Posterior vena cava (tissue), 2 donors: ENCODE measurements around the gene NCOR2. TPM values are rescaled to one million over a fixed set of nuclear protein-coding genes. Genes with fewer than 3 reads are reported as not detected.

Source experiments
- DNase-seq: peaks from one replicate; pipeline ENCODE4 v3.0.0-alpha.2; 2020; ENCODE audit warnings: low spot score
- intact Hi-C, 2 donors: fragments of 100-400 bp; cut with DNase I; formaldehyde crosslinking; loops; one replicate each; pipeline versions ENCODE4 v1.14.1 to v1.14.2; 2022 to 2023
- total RNA-seq, 2 donors: library from RNA; stranded (reverse); fragmentation: NEBNext Ultra II Directional; extraction: Animal tissue kit (Norgen Biotek cat#: 25700); gene quantifications; one replicate each; pipeline ENCODE4 v1.2.1, GENCODE V29; 2021
- donor health status: DM: yes; HTN: yes; CAD: no.
- donor health status: DM: yes; HTN: yes; CAD: no.

NCOR2 gene
- total RNA-seq, 2 donors from 2014 or later, result 210 to 279 TPM

DNA sequence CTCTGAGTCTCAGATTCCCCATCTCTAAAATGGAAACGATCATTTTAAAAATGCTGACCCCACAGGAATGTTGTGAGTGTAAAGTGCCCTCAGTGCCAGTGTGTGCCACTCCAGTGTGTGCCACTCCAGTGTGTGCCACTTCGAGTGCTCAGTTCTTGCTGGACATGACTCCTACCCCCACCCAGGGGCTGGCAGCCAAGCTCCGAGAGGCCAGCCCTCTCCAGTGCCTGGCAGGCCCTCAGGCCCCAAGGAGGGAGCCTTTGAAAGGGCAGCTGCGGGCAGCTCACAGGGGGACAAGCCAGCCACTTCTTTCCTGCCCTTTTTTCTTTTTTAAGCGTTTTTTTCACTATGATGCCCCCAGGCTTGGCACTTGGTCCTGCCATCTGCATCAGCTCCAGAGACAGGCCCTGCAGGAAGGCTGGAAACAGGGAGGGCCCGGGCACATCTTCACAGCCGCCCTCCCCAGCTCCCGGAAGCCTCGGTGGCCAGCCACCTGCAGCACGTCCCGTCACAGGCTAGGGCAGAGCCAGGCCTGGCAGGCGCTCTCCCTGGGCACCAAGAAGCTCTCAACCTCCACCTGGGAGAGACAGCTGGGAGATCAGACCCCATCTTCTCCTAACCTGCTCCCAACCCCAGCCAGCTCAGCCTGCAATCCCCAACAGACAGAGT is 29.8 kb downstream of the NCOR2 start:
- no peak for DNase-seq
- intact Hi-C loops, result no loop called here

DNA sequence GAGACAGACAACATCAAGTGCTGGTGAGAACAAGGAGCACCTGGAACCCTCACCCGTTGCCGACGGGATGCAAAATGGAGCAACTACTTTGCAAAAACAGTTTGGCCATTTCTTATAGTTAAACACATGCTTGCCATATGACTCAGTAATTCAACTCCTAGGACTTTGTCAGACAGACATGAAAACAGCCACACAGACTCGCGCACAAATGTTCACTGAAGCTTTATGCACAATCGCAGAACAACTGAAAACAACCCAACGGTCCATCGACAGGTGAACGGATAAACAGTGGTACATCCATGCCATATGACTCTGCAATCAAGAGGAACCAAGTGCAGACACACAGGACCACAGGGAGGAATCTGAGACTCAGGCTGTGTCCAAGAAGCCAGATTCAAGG is 30.8 kb downstream of the NCOR2 start:
- intact Hi-C loops, result no loop called here
- DNase-seq, result no peak

DNA sequence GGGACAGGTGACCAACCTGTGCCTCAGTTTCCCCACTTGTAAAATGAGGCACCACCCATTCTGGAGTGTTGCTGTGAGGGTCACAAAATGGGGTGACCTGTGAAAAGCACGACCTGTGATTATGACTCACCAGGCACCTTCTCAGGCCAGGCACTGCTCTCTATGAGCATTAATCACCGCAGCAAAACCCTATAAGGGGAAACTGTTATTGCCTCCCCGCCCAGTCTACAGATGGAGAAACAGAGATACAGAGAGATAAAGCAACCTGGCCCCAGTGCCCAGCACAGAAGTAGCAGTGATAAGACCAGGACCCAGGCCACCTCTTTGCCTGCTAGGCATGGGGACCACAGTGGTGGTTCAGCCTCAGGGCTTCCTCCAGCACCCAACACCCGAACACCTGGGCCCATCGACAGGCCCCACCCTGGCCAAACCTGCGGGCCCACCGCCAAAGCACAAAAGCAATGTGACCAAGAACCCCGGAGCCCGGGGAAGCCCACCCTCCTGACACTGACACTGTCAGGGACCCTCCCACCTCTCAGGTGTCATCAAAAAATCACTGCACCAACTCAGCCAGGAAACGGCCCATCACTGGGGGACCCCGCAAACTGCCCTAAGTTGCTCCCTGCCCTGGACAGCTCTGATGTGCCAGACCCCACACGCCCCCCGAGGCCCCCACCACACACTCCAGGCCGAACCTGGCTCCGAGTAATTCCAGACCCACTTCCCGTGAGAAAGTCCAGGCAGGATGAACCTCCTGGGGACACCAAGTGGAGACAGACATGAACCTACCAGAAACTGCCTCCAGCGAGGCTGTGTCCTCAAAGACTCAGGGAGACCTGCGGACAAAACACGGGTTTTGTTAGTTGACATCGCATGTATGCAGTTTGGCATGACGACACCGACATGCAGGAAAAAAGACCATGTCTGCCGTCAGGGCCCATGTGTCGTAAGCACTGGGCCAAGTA is 32.4 kb downstream of the NCOR2 start:
- no peak for DNase-seq
- intact Hi-C loops, result loop anchor here in 1 of 2 donors (1.0 kb wide), 1 partner anchor 126 kb away; no protein-coding TSS in a partner anchor

DNA sequence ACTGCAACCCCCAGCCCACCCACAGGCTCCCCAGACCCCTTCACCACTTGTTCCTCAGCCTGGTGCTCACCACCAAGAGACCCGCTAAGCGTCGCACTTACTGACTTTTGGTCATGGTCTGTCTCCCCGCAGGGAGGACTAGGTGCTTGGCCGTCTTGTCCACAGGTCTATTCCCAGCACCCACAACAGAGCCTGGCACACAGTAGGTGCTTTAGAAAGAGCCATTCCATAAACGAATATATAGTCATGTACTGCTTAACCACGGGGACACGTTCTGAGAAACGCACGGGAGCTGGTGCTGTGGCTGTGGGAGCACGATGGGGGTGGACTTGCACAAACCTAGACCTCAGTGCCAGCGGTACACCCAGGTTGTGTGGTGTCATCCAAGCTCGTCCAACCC is 34.0 kb downstream of the NCOR2 start:
- intact Hi-C loops, result no loop called here
- DNase-seq, result no peak

DNA sequence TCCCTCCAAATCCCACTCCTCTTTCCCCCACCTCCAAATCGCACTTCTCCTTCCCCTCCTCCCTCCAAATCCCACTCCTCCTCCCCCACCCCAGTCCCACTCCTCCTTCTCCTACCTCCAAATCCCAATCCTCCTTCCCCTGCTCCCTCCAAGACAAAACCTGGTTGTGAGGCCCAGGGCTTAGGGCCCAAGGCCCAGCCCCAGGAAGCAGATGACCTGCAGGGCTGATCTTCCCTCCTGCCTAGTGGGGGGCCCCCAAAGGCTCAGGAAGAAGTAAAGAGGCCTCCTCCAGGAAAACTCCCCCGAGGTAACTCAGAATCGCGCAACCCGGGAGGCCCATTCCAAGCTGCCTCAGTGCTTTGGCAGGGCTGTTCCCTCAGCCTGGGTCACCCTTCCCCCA is 34.4 kb downstream of the NCOR2 start:
- intact Hi-C loops, result no loop called here
- no peak for DNase-seq

DNA sequence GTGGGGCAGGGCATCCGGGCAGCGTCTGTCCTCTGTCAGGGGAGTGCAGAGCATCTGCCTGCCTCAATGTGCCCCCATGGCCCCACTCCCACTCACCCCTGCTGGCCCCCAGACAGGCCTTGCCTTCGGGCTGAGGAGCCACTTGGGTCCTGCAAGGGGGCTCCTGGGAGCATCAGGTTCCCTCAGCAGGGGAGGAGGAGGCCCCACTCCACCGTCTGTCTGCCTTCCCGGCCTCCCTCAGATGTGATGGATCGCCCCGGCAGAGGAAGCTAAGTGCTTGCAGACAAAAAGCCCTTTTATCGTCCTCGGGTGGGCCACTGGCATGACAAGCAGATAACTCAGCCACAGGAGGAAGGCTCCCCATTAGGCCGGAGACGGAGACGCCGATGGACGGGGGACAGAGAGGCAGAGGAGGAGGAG is 35.1 kb downstream of the NCOR2 start:
- no peak for DNase-seq
- intact Hi-C loops, result no loop called here

DNA sequence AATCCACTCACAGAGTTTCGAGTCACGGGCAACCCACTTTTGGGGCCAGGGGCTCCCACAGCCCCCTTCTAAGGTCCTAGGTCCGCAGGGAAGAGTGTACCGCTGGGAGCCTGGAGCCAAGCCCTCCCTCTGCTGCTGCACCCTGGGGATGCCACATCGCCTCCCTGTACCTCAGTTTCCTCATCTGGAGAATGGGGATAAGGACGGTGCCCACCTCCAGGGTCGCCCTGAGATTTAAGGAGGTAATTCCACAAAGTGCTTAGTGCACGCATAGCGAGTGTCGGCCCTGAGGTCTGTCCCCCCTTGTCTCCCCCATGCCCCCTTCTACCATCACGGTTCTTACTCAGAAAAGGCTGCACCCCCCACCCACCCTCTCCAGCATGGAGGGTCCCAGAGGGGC is 35.5 kb downstream of the NCOR2 start:
- intact Hi-C loops, result no loop called here
- DNase-seq, result no peak

DNA sequence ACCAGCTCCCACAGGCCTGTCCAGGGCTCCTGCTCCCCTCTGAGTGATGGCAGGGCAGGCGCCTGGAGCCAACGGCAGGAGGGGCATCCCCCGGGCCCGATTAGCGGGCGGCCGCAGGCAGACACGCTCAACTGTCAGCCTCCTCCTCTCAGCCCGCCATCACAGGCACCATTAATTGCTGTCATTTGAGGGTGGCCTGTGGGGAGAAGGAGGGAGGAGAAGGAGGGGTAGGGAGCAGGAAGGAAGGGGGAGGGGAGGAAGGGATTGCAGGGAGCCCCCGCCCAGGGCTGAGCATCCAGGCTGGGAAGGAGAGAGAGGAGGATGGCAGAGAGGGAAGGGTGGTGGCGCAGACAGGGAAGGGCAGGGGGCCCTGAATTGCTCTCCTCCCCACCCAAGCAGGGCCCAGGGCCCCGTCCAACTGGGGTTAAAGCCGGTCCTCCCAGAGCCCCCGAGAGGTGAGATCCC is 36.1 kb downstream of the NCOR2 start:
- no peak for DNase-seq
- intact Hi-C loops, result no loop called here

DNA sequence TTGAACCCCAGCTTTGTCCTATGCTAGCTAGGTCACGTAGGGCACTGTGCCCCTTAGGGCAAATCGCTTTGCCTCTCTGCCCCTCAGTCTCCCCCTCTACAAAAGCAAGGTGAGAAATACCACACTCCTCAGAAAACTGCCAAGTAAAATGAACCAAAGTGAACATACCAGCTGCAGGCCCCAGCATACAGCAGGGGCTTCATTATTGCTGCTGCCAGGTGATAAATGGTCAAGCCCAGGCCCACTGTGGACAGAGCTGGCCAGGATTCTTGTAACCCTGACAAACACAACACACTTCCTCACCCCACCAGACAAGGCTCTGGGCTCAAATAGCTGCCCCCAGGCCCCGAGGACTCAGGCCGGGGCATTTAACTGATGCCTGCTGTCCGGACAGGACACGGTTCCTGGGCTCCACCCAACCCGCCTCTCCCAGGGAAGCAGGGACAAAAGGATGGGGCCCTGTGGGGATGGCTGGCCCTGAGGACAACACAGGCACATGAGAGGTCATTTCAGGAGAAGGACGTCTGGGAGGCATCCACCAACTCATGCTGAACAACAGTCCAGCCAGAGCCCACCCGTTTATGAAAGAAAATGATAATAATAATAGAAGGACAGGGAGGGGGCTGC is 36.7 kb downstream of the NCOR2 start:
- no peak for DNase-seq
- intact Hi-C loops, result loop anchor here in 1 of 2 donors (1.0 kb wide), 1 partner anchor 33 kb away; no protein-coding TSS in a partner anchor

DNA sequence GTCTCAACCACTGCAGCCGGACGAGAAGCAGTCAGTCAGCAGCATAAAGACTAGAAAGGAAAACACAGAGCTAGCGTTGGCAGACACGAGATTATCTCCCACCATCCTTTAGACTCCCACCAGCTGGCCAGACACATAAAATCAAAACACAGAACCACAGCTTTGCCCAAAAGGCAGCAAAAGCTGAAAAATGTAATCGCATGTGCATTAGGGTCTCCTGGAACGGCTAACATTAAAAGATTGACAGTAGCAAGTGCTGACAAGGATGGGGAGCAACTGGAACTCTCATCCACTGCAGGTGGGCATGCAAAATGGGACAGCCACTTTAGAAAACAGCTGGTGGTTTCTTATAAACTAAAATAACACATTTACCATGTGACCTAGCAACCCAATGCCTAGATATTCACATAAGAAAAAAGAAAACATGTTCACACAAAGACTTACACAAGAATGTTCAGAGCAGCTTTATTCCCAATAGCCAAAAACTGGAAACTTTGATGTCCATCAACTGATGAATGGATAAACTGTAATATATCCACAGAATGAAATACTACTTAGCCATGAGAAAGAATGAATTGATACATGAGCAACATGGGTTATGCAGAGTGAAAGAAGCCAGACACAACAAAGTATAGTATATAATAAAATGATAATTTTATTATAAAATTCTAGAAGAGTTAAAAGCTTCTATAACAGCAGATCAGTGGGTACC is 37.7 kb downstream of the NCOR2 start:
- intact Hi-C loops, result loop anchor here in 1 of 2 donors (1.0 kb wide), 1 partner anchor 34 kb away; no protein-coding TSS in a partner anchor
- no peak for DNase-seq

DNA sequence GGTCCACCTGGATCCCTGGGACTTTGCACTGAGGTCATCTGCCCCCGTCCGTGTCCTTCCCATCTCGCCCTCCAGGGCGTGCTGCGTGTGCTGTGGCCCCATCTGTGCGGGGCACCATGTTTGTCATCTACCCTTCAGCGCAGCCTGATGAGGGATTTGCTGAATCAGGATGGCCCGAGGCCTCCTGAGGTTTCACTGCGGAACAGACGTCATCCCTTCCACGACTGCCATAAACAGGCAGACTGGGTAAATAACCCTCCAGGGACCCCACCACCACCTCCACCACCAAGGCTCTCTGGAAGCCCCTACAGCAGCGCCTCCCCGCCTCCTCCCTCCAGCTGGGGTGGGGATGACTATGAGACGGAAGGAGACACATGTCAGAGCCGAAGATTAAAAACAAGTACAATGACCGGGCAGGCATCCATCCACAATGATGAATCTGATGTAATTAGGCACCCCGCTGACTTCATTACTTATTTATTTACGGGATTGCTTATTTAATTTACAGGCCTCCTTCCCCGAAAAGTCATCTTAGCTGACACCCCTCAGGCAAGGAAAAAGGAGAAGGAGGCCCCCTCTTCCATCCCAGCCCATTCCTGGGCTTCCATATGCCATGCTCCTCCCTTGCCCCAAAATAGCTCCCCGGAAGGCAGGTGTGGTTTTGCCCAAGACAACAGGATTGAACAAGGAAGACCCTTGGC is 39.4 kb downstream of the NCOR2 start:
- no peak for DNase-seq
- intact Hi-C loops, result no loop called here

DNA sequence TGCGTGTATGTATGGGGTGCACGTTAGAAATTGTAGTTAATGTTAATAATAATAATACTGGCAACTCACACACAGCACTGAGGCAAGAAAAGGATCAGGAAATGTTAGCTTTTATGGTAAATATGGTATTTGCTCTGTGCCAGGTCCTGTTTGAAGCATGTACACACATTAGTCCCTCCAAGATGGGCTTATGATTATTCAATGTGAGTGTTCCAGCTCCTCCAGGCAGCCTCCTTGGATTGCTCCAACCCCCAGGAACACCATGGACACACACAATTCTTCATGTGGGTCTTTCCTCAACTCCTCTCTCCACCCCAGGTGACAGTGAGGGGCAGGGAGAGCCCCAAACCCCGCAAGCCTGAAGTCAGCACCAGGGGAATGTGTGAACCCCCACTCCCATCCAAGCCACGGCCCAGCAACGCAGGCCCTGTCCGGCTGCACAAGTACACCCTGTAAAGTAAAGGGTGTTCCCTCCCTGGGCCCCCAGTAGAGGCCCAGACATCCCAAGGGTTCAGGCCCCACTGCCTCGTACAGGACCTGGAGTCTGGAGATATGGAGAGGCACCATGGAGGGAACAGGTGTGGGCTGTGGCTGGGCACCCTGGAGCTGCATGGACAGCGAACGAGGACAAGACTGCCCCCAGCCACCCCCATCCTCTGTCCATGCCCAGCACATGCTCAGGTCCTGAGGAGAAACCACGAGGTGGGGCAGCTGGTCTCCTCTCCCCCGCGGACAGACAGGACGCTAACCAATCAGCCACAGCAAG is 41.3 kb downstream of the NCOR2 start:
- DNase-seq, result no peak
- intact Hi-C loops, result no loop called here

DNA sequence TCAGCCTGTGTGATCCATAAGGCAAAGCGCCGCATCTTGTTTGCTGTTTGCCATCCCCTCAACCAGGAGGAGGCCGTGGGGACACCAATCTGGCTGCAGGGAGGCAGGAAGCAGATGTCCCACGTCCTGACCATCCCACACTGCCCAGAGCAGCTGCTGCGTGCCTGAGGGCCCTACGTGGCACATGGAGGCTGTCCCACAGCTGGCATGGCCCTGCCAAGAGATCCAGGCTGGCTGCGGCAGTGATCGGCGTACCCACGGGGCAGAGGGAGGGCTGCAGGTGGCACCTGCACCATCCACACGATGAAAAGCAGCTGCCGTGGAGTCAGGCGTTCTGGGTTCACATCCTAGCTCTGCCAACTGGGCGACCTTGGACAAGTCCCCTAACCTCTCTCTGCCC is 42.0 kb downstream of the NCOR2 start:
- intact Hi-C loops, result no loop called here
- no peak for DNase-seq

DNA sequence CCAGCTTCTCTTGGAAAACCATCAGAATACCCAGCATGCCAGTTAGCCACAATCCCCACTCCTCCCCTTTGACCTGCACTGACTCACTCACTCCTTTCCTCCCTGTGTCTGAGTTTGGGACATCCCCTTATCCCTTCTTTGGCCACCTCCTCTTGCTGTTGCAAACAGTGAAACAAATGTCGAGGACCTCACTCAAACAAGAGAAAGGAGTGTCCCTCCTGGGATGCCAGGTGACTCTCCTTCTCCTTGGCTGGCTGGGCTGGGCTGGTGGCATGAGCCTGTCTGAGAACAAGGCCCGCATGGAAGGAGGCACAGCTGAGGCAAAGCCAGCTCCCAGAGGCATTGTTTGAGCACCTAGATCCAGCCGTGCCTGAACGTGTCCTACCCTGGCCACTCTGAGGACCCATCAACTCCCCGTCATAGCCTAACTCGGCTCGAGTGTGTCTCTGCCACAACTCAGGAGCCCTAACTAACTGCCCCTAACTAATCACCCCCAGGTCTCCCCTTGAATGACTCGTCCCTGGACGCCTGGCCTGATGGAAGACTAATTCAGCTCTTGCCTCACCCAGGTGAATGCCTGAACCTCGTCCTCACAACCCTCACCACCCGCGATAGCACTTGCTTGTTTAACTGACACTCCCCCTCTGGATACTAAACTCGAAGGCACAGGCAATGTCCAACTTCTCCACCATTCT is 43.0 kb downstream of the NCOR2 start:
- intact Hi-C loops, result no loop called here

DNA sequence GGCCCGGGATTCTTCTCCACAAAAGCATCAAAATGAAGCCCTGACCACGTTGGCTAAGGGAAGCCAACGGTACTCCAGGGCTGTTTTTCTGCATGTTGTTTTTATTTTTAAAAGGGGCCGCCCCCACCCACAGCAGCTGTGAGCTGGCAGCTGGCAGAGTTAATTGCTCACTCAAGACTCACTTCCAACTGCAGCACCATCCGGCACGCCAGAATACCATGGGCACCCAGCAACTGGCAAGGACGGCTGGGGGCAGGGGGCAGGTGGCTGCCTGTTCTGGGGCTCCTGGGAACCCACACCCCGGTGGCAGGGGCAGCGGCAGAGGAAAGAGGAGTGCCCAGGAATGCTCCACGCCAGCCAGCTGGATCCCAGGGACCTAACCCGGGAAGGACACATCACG is 44.3 kb downstream of the NCOR2 start:
- no peak for DNase-seq
- intact Hi-C loops, result no loop called here

More for the DNA sequence above, 43.0 kb downstream of the NCOR2 start:
- no peak for DNase-seq

DNA sequence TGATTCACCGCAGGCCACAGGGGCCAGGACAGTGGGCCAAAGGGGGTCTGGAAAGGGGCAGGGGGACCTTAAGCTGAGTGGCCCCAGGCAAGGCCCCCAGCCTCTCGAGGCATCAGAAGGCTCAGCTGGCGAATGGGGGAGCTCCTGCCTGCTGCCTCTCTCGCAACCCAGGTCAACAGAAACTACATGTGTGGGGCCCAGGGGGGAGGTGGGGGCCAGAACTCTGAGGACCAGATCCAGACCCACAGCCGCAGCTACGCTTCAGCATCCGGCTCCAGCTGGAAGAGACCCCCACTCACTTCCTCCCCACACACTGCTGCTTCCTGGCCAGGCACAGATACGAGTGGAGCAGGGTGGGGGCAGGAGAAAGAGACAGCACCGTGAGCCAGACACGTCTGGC is 46.5 kb downstream of the NCOR2 start:
- intact Hi-C loops, result no loop called here
- no peak for DNase-seq

DNA sequence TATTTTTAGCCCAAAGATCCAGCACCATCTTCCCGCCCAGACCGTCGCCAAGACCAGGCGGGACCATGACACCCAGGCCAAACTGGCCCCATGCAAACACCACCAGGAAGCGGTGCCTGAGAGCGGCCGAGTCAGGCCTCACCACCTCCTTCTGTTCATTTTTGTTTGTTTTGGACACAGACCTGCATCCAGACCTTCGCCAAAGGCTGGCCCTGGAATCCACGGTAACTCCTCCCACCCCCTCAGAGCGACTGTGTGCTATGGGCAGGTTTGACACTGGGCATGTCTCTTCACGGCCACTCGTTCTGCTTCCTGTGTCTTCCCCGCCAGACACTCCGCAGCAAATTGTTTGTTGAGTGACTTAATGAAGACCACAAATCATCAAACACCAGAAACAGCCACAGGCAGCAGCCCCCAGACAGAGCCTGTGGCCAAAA is 47.1 kb downstream of the NCOR2 start:
- no peak for DNase-seq
- intact Hi-C loops, result no loop called here
